OCI-LY3 (cell line): ENCODE measurements around the gene SOCS1.

Source experiments
- EZH2phosphoT487 ChIP-seq: fragments of 200-600 bp; shearing (Covaris generic); IDR thresholded peaks from 2 replicates; pipeline ENCODE4 v1.6.1; 2018; ENCODE audit warnings: antibody characterized with exemption, mixed run types, low read depth
- TF ChIP-seq, protein P1 (sequence below): fragments of 200-600, 300-600 bp; sonication (generic); IDR thresholded peaks from 2 replicates; pipeline ENCODE4 v1.5.1; 2014; ENCODE audit warnings: antibody characterized with exemption, low read length, low read depth

- TF ChIP-seq, protein P1, sequence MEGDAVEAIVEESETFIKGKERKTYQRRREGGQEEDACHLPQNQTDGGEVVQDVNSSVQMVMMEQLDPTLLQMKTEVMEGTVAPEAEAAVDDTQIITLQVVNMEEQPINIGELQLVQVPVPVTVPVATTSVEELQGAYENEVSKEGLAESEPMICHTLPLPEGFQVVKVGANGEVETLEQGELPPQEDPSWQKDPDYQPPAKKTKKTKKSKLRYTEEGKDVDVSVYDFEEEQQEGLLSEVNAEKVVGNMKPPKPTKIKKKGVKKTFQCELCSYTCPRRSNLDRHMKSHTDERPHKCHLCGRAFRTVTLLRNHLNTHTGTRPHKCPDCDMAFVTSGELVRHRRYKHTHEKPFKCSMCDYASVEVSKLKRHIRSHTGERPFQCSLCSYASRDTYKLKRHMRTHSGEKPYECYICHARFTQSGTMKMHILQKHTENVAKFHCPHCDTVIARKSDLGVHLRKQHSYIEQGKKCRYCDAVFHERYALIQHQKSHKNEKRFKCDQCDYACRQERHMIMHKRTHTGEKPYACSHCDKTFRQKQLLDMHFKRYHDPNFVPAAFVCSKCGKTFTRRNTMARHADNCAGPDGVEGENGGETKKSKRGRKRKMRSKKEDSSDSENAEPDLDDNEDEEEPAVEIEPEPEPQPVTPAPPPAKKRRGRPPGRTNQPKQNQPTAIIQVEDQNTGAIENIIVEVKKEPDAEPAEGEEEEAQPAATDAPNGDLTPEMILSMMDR: no peak
- no peak for TF ChIP-seq EZH2phosphoT487
These were observed 879 bp downstream of the SOCS1 start for GRCh38 chr16:11254913-11255736.
